Adipocyte (in vitro differentiated cells): ENCODE data around the gene FPGS.

Experiments used
- DNase-seq: peaks from one replicate; pipeline ENCODE4 v3.0.0-alpha.2; 2015; ENCODE audit warnings: low read depth
- H3K27me3 ChIP-seq: replicated peaks from 2 replicates; pipeline ENCODE4 v1.7.0; 2013; ENCODE audit warnings: mild to moderate bottlenecking, low read length, moderate library complexity; ENCODE audit not compliant: control insufficient read depth, insufficient read depth
- H3K36me3 ChIP-seq: 2 replicates; pipeline ENCODE4 v1.7.0; 2013; ENCODE audit warnings: low read length, mild to moderate bottlenecking, moderate library complexity; ENCODE audit not compliant: control insufficient read depth, insufficient read depth, severe bottlenecking
- H3K4me1 ChIP-seq: 2 replicates; pipeline ENCODE4 v1.7.0; 2013; ENCODE audit warnings: mild to moderate bottlenecking, low read length, moderate library complexity; ENCODE audit not compliant: control insufficient read depth, insufficient read depth
- H3K4me3 ChIP-seq: 2 replicates; pipeline ENCODE4 v1.7.0; 2013; ENCODE audit warnings: mild to moderate bottlenecking, low read length, moderate library complexity
- H3K9ac ChIP-seq: 2 replicates; pipeline ENCODE4 v1.7.0; 2013; ENCODE audit warnings: mild to moderate bottlenecking, low read length, moderate library complexity
- H3K9me3 ChIP-seq: 2 replicates; pipeline ENCODE4 v1.7.0; 2013; ENCODE audit warnings: mild to moderate bottlenecking, low read length, moderate library complexity; ENCODE audit not compliant: control insufficient read depth

The FPGS gene

DNA sequence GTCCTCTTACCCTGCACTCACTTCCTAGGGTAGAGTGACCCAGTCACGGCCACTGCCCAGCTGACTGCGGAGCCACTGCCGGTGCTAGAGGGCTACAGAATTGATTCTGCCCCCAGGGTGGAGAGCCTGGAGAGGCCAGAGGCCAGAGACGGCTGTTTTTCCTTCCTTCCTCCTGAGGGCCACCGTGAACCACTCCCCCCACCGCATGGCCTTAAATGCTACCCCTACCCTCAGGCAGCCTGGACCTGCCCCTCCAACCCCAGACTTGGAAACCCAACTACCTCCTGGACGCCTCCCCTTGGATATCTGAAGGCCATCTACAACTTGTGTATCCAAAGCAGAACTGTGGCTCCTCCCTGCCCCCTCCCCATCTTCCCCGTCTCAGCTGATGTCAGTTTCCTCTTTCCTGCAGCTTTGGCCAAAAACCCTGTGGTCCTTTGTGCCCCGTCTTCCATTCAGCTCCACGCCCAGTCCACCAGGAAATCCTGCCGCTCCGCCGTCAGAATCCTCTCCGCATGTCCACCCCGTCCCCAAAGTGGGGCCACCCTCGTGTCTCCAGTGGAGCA is 40.5 kb upstream of the FPGS start:
- Histone ChIP-seq H3K9ac (no peak overlapping the region), H3K4me3 (no peak overlapping the region), H3K36me3 (no peaks in the 10 kb centered on the region), H3K27me3 (peaks cover 31% of the 10 kb centered on the region), H3K9me3 (no peaks in the 10 kb centered on the region), H3K4me1 (no peaks in the 10 kb centered on the region)
- no peak for DNase-seq

- no peak overlapping the region for H3K9ac ChIP-seq
- H3K36me3 ChIP-seq, result no peaks in the 10 kb centered on the region
- peaks cover 34% of the 10 kb centered on the region for H3K27me3 ChIP-seq
- DNase-seq, result no peak
- no peaks in the 10 kb centered on the region for H3K9me3 ChIP-seq
- H3K4me3 ChIP-seq, result no peak overlapping the region
- H3K4me1 ChIP-seq, result no peaks in the 10 kb centered on the region
Measured at GRCh38 chr9:127763918-127764384, 38.7 kb upstream of the FPGS start.

DNA sequence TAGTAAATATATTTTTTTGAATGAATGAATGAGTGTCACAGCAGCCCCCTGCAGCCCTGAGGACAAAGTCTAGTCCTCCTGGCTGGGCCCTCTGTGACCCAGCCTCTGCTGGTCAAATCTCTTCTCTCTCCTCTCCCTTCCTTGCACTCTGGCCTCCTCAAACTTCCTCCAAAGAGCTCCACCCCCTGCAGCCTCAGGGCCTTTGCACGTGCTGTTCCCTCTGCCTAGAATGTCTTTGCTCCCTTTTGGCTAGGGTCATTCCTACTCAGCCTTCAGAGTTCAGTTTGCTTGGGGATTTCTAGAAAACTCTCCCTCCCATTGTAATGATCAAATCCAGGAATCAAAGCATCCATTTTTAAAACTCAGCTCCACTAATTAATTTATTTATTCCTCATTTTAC is 37.3 kb upstream of the FPGS start:
- Histone ChIP-seq H3K36me3 (no peaks in the 10 kb centered on the region), H3K4me3 (no peak overlapping the region), H3K9ac (no peak overlapping the region), H3K4me1 (no peaks in the 10 kb centered on the region), H3K9me3 (no peaks in the 10 kb centered on the region), H3K27me3 (peaks cover 34% of the 10 kb centered on the region)
- no peak for DNase-seq

GRCh38 chr9:127767410-127767809 is 35.3 kb upstream of the FPGS start:
- H3K4me3 ChIP-seq, result no peak overlapping the region
- H3K4me1 ChIP-seq, result peaks cover 6% of the 10 kb centered on the region
- no peaks in the 10 kb centered on the region for H3K9me3 ChIP-seq
- H3K36me3 ChIP-seq, result no peaks in the 10 kb centered on the region
- H3K9ac ChIP-seq, result no peak overlapping the region
- H3K27me3 ChIP-seq, result peaks cover 21% of the 10 kb centered on the region
- no peak for DNase-seq

DNA sequence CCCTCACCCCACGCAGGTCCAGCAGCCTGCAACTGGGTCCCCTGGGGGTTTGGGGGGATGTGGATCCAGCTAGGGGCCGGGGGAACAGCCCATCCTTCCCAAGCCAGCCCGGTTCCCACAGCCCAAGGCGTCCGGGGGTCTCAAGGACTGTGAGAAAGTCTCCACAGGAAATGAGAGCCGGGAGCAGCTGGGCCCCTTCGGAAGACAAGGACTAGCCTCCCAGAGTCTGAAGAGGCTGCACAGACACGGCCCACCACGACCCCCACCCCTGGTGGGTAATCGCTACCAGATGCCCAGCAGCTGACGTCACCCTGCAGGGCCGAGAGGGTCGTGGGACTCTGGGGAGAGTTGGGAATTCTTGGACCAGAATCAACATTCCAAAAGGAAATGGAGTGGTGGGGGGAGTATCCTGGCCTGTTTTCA is 34.8 kb upstream of the FPGS start:
- H3K4me1 ChIP-seq, result peaks cover 6% of the 10 kb centered on the region
- no peak overlapping the region for H3K9ac ChIP-seq
- H3K4me3 ChIP-seq, result no peak overlapping the region
- H3K27me3 ChIP-seq, result peaks cover 16% of the 10 kb centered on the region
- no peaks in the 10 kb centered on the region for H3K9me3 ChIP-seq
- DNase-seq, result no peak
- H3K36me3 ChIP-seq, result no peaks in the 10 kb centered on the region

DNA sequence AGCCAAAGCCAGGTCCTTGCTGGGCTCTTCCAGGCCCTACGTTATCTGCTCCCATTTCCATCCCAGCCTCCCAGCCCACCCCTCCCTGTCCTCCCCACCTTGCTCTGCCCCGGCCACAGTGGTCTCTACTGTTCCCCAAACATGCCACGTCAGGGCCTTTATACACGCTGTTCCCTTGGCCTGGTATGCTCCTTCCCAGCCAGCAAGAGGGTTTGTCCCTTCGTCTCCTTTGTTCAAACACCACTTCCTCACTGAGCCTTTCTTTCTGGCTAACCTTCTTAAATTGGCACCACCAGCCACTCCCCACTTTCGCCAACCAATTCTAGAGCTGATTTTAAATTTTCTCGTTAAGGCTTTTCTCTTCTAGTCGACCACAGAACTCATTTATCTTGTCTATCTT is 34.0 kb upstream of the FPGS start:
- Histone ChIP-seq H3K36me3 (no peaks in the 10 kb centered on the region), H3K4me3 (no peak overlapping the region), H3K9ac (no peak overlapping the region), H3K27me3 (peaks cover 16% of the 10 kb centered on the region), H3K9me3 (no peaks in the 10 kb centered on the region), H3K4me1 (peaks cover 6% of the 10 kb centered on the region)
- DNase-seq, result no peak

- Histone ChIP-seq H3K4me3 (no peak overlapping the region), H3K9me3 (no peaks in the 10 kb centered on the region), H3K4me1 (peaks cover 6% of the 10 kb centered on the region), H3K27me3 (peaks cover 20% of the 10 kb centered on the region), H3K9ac (no peak overlapping the region), H3K36me3 (no peaks in the 10 kb centered on the region)
- no peak for DNase-seq
Measured at GRCh38 chr9:127769101-127769500, 33.6 kb upstream of the FPGS start.

- Histone ChIP-seq H3K9me3 (no peaks in the 10 kb centered on the region), H3K27me3 (peaks cover 23% of the 10 kb centered on the region), H3K4me3 (no peak overlapping the region), H3K36me3 (no peaks in the 10 kb centered on the region), H3K9ac (no peak overlapping the region), H3K4me1 (peaks cover 6% of the 10 kb centered on the region)
- DNase-seq, result no peak
Measured at GRCh38 chr9:127769929-127770582, 32.6 kb upstream of the FPGS start.

- no peak for DNase-seq
- H3K36me3 ChIP-seq, result no peaks in the 10 kb centered on the region
- no peaks in the 10 kb centered on the region for H3K9me3 ChIP-seq
- H3K4me1 ChIP-seq, result peaks cover 6% of the 10 kb centered on the region
- H3K4me3 ChIP-seq, result peak overlapping the region; percentile 78
- H3K9ac ChIP-seq, result peak overlapping the region; percentile 54
- H3K27me3 ChIP-seq, result peaks cover 22% of the 10 kb centered on the region
Measured at GRCh38 chr9:127770583-127770904, 32.1 kb upstream of the FPGS start.

DNA sequence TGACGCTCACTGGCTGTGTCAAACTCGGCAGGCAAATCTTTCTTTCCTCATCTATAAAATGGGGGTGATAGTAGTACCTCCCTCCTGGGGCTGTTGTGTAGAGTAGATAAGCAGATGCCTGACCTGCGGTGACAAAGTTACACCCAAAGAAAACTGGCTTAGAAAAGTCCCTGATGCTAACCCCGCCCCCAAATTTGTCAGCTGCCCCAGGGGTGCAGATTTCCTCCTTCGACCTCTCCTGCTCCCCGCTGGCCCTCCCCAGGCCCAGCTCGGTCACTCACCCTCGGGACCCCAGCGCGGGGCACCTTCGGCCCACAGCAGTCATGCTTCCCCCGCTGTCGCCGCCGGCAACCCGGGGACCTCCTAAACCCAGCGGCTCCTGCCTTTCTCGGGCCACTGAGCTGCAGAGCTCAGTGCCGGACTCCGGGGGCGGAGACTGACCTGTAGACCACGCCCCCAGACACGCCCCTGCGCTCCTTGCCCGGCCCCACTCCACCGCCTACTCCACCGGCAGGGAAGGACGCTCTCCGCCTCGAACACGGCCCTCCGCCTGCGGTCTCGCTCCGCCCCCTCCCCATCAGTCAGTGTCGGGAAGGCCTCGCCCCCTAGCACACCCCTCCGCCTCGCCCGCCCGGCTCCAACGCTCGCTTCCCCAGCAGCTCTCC is 31.6 kb upstream of the FPGS start:
- Histone ChIP-seq H3K9ac (peak overlapping the region; percentile 54), H3K4me1 (peaks cover 6% of the 10 kb centered on the region), H3K9me3 (no peaks in the 10 kb centered on the region), H3K27me3 (peaks cover 17% of the 10 kb centered on the region), H3K4me3 (peak overlapping the region; percentile 78), H3K36me3 (no peaks in the 10 kb centered on the region)
- DNase-seq, result peak; percentile 97

GRCh38 chr9:127771570-127772189 is 31.0 kb upstream of the FPGS start:
- H3K9me3 ChIP-seq, result no peaks in the 10 kb centered on the region
- DNase-seq, result no peak
- no peak overlapping the region for H3K9ac ChIP-seq
- H3K4me3 ChIP-seq, result peak overlapping the region; percentile 78
- H3K4me1 ChIP-seq, result peaks cover 6% of the 10 kb centered on the region
- H3K36me3 ChIP-seq, result no peaks in the 10 kb centered on the region
- peaks cover 13% of the 10 kb centered on the region for H3K27me3 ChIP-seq
